Measurements from ENCODE around the gene KCNK4.

KCNK4 gene

DNA sequence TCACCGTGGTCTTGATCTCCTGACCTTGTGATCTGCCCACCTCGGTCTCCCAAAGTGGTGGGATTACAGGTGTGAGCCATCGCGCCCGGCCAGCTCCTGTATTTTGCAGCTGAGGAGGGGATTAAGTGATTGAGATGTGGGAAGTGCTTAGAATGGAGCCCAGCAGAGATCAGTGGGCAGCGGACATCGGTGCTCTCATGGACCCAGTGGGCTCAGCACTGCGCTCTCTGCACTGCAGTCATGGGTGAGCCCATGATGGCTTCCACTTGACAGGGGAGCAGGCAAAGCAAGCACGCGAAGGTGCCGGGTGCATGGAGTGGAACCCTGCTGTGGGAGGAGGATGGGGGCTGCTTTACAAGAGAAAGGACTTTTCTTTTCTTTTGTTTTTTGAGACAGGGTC lies 39.8 kb downstream of the KCNK4 start:
- H2BK5ac ChIP-seq (ENCODE audit: low read length): no peak overlapping the region
- no peak overlapping the region for H2BK120ac ChIP-seq (ENCODE audit: low read depth, low read length)
- peaks cover 2% of the 10 kb centered on the region for H3K4me1 ChIP-seq (ENCODE audit: control insufficient read depth, low read depth, low read length)
- H3K4me3 ChIP-seq (ENCODE audit: low read length): no peak overlapping the region
- H3K79me1 ChIP-seq (ENCODE audit: low read length): no peaks in the 10 kb centered on the region
- no peaks in the 10 kb centered on the region for H3K36me3 ChIP-seq (ENCODE audit: control insufficient read depth, insufficient read depth, low read length)
- H3K18ac ChIP-seq (ENCODE audit: low read length): no peak overlapping the region
- WGBS (ENCODE audit: extremely low coverage, insufficient coverage, low lambda C conversion rate): no CpG with 5 or more reads among the region's 11 CpGs
- H3K23ac ChIP-seq (ENCODE audit: low read length): no peak overlapping the region
- no peak overlapping the region for H3K27ac ChIP-seq (ENCODE audit: low read depth, low read length)
- DNase-seq: no peak
- no peak overlapping the region for H4K5ac ChIP-seq (ENCODE audit: low read length)
- no peak overlapping the region for H3K9ac ChIP-seq (ENCODE audit: low read length)
- no peak overlapping the region for H3K4me2 ChIP-seq (ENCODE audit: low read length)
- no peaks in the 10 kb centered on the region for H3K79me2 ChIP-seq (ENCODE audit: control insufficient read depth, insufficient read depth, low read length)
- H3K27me3 ChIP-seq (ENCODE audit: insufficient read depth, low read length, poor library complexity): no peaks in the 10 kb centered on the region
- no peak overlapping the region for H3K56ac ChIP-seq (ENCODE audit: low read length)
- no peak overlapping the region for H3K4ac ChIP-seq (ENCODE audit: low read depth, low read length)
- H2AK5ac ChIP-seq (ENCODE audit: low read length): no peak overlapping the region
- no peak overlapping the region for H4K8ac ChIP-seq (ENCODE audit: low read depth, low read length)
- no peak overlapping the region for H2BK15ac ChIP-seq (replicated peaks; ENCODE audit: low read depth)

DNA sequence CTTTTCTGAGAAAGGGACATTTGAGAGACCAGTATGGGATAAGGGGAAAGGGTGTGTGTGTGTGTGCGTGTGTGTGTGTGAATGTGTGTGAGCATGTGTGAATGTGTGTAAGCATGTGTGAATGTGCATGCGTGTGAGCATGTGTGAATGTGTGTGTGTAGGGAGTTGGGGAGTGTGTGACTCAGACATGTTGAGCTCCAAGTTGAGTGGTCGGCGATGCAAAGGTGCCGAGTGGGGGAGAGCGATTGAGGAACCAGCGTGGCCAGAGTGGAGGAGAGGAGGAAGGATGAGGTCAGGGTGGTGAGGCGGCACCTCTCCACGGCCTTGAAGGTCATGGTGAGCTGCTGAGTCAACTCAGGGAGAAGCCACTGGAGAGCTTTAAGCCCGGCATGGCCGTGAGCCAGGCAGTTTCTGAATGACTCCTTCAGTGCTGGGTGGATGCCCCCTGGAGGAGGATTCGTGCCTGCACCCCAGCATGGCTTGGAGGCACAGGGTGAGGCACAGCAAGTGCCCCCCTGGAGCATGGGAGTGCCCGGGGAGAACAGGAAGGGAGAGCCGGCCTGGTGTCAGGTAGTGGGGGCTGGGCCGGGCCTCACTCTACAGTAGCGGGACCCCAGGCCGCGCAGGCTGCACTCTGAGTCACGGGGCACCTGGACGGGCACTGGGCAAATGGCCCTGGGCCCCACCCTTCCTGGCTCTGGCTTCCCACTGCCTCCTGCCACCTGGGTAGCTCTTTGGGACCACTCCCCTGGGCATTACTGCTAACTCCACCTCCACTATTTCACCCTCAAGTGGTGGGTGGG lies 40.7 kb downstream of the KCNK4 start:
- Histone ChIP-seq H3K56ac (ENCODE audit: low read length) (peak overlapping the region; percentile 79), H3K4me1 (ENCODE audit: control insufficient read depth, low read depth, low read length) (peaks cover 2% of the 10 kb centered on the region), H3K4ac (ENCODE audit: low read depth, low read length) (no peak overlapping the region), H3K36me3 (ENCODE audit: control insufficient read depth, insufficient read depth, low read length) (no peaks in the 10 kb centered on the region), H2BK15ac (replicated peaks; ENCODE audit: low read depth) (no peak overlapping the region), H3K4me3 (ENCODE audit: low read length) (no peak overlapping the region), H3K27ac (ENCODE audit: low read depth, low read length) (no peak overlapping the region), H3K9ac (ENCODE audit: low read length) (no peak overlapping the region), H3K27me3 (ENCODE audit: insufficient read depth, low read length, poor library complexity) (no peaks in the 10 kb centered on the region), H2AK5ac (ENCODE audit: low read length) (peak overlapping the region; percentile 90), H2BK120ac (ENCODE audit: low read depth, low read length) (no peak overlapping the region), H3K79me1 (ENCODE audit: low read length) (no peaks in the 10 kb centered on the region), H2BK5ac (ENCODE audit: low read length) (no peak overlapping the region), H3K18ac (ENCODE audit: low read length) (no peak overlapping the region), H3K4me2 (ENCODE audit: low read length) (no peak overlapping the region), H4K8ac (ENCODE audit: low read depth, low read length) (no peak overlapping the region), H3K23ac (ENCODE audit: low read length) (peak overlapping the region; percentile 66), H4K5ac (ENCODE audit: low read length) (no peak overlapping the region), H3K79me2 (ENCODE audit: control insufficient read depth, insufficient read depth, low read length) (no peaks in the 10 kb centered on the region)
- 100% methylated on average over 1 of the region's 20 CpGs for WGBS (ENCODE audit: extremely low coverage, insufficient coverage, low lambda C conversion rate)
- peak; percentile 71 for DNase-seq

DNA sequence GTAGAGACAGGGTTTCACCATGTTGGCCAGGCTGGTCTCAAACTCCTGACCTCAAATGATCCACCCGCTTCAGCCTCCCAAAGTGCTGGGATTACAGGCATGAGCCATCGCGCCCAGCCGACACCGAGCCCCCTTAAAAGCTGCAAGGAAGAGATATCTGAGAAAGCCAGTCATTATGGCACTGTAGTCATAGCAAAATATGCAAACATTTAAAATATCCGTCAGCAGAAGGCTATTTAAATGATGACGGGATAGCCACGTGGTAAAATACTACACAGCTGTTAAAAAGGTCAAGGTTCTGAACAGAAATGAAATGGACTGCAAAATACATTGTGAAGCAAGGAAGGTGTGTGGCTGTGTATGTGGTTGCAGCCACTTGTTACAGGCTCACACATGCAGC lies 42.5 kb downstream of the KCNK4 start:
- Histone ChIP-seq H4K8ac (ENCODE audit: low read depth, low read length) (no peak overlapping the region), H2AK5ac (ENCODE audit: low read length) (no peak overlapping the region), H3K18ac (ENCODE audit: low read length) (no peak overlapping the region), H3K27ac (ENCODE audit: low read depth, low read length) (no peak overlapping the region), H3K79me2 (ENCODE audit: control insufficient read depth, insufficient read depth, low read length) (no peaks in the 10 kb centered on the region), H3K36me3 (ENCODE audit: control insufficient read depth, insufficient read depth, low read length) (no peaks in the 10 kb centered on the region), H2BK15ac (replicated peaks; ENCODE audit: low read depth) (no peak overlapping the region), H3K4me1 (ENCODE audit: control insufficient read depth, low read depth, low read length) (peaks cover 2% of the 10 kb centered on the region), H2BK5ac (ENCODE audit: low read length) (no peak overlapping the region), H3K4me2 (ENCODE audit: low read length) (no peak overlapping the region), H3K23ac (ENCODE audit: low read length) (no peak overlapping the region), H3K4ac (ENCODE audit: low read depth, low read length) (no peak overlapping the region), H3K79me1 (ENCODE audit: low read length) (no peaks in the 10 kb centered on the region), H3K56ac (ENCODE audit: low read length) (no peak overlapping the region), H3K9ac (ENCODE audit: low read length) (no peak overlapping the region), H2BK120ac (ENCODE audit: low read depth, low read length) (no peak overlapping the region), H3K27me3 (ENCODE audit: insufficient read depth, low read length, poor library complexity) (no peaks in the 10 kb centered on the region), H3K4me3 (ENCODE audit: low read length) (no peak overlapping the region), H4K5ac (ENCODE audit: low read length) (no peak overlapping the region)
- DNase-seq: no peak
- WGBS (ENCODE audit: extremely low coverage, insufficient coverage, low lambda C conversion rate): no CpG with 5 or more reads among the region's 8 CpGs

DNA sequence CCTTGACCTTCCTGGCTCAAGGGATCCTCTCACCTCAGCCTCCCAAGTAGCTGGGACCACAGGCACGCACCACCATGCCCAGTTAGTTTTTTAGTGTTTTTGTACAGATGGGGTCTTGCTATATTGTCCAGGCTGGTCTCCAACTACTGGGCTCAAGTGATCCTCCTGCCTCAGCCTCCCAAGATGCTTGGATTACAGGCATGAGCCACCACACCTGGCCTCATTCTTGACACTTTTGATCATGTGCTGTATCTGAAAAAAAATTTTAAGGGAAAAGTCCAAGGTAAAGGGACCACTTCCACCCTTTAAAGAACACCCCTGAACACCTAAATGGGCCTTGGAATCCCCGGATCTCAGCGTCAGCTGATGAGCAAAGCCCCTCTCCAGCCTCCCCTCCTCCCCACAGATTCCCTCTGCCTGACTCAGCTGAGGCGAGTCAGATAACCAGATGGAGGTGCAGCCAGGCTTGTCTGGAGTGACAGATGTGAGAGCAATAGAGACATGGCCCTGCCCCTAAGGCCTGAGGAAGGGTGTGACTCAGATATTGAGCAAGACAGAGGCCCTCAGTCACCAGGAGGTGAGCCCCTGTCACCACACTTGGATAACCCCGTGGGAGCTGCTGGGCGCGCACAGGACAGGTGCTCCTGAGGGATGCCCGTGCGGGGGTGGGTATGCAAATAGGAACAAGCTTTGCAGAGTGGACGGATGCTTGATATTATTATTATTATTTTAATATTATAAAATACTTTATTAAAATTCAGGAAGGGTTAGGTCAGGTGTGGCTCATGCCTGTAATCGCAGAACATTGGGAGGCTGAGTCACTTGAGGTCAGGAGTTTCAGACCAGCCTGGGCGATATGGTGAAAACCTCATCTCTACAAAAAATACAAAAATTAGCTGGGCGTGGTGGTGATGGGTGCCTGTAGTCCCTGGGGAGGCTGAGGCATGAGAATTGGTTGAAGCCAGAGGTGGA lies 43.9 kb downstream of the KCNK4 start:
- Histone ChIP-seq H3K79me1 (ENCODE audit: low read length) (no peaks in the 10 kb centered on the region), H2BK5ac (ENCODE audit: low read length) (no peak overlapping the region), H4K8ac (ENCODE audit: low read depth, low read length) (no peak overlapping the region), H3K56ac (ENCODE audit: low read length) (no peak overlapping the region), H3K4me1 (ENCODE audit: control insufficient read depth, low read depth, low read length) (peaks cover 2% of the 10 kb centered on the region), H3K4me3 (ENCODE audit: low read length) (no peak overlapping the region), H3K36me3 (ENCODE audit: control insufficient read depth, insufficient read depth, low read length) (no peaks in the 10 kb centered on the region), H3K79me2 (ENCODE audit: control insufficient read depth, insufficient read depth, low read length) (no peaks in the 10 kb centered on the region), H2AK5ac (ENCODE audit: low read length) (no peak overlapping the region), H2BK15ac (replicated peaks; ENCODE audit: low read depth) (no peak overlapping the region), H3K23ac (ENCODE audit: low read length) (no peak overlapping the region), H3K27me3 (ENCODE audit: insufficient read depth, low read length, poor library complexity) (no peaks in the 10 kb centered on the region), H3K18ac (ENCODE audit: low read length) (no peak overlapping the region), H3K4ac (ENCODE audit: low read depth, low read length) (no peak overlapping the region), H3K4me2 (ENCODE audit: low read length) (no peak overlapping the region), H3K27ac (ENCODE audit: low read depth, low read length) (no peak overlapping the region), H2BK120ac (ENCODE audit: low read depth, low read length) (no peak overlapping the region), H4K5ac (ENCODE audit: low read length) (no peak overlapping the region), H3K9ac (ENCODE audit: low read length) (no peak overlapping the region)
- peak; percentile 97 for DNase-seq
- no CpG with 5 or more reads among the region's 13 CpGs for WGBS (ENCODE audit: extremely low coverage, insufficient coverage, low lambda C conversion rate)

DNA sequence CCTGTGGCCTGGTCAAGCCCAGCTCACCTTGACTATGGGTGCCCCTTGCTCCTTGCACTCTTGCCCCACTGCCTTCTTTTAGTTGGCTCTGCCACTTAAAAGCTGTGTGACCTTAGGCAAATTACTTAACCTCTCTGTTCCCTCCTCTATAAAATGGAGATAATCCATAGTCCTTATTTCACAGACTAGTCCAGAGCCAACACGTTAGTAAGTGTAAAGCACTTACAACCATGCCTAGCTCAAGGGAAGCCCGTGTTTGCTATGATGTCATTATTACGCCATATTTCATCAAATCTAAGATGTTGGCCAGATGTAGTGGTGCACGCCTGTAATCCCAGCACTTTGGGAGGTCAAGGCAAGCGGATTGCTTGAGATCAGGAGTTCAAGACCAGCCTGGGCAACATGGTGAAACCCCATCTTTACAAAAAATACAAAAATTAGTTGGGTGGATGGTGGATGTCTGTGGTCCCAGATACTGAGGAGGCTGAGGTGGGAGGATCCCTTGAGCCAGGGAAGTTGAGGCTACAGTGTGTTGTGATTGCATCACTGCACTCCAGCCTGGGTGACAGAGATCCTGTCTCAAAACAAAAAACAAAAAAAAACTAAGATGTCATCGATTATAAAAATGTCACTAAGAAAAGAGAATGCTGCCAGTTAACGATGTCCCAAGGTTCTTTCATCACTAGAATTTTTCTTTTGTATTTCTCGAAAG lies 46.6 kb downstream of the KCNK4 start:
- Histone ChIP-seq H4K8ac (ENCODE audit: low read depth, low read length) (no peak overlapping the region), H3K23ac (ENCODE audit: low read length) (no peak overlapping the region), H3K36me3 (ENCODE audit: control insufficient read depth, insufficient read depth, low read length) (no peaks in the 10 kb centered on the region), H2AK5ac (ENCODE audit: low read length) (no peak overlapping the region), H3K79me1 (ENCODE audit: low read length) (no peaks in the 10 kb centered on the region), H2BK15ac (replicated peaks; ENCODE audit: low read depth) (no peak overlapping the region), H3K56ac (ENCODE audit: low read length) (no peak overlapping the region), H4K5ac (ENCODE audit: low read length) (no peak overlapping the region), H3K9ac (ENCODE audit: low read length) (no peak overlapping the region), H3K4me1 (ENCODE audit: control insufficient read depth, low read depth, low read length) (peaks cover 5% of the 10 kb centered on the region), H2BK120ac (ENCODE audit: low read depth, low read length) (no peak overlapping the region), H3K79me2 (ENCODE audit: control insufficient read depth, insufficient read depth, low read length) (no peaks in the 10 kb centered on the region), H2BK5ac (ENCODE audit: low read length) (no peak overlapping the region), H3K27ac (ENCODE audit: low read depth, low read length) (no peak overlapping the region), H3K27me3 (ENCODE audit: insufficient read depth, low read length, poor library complexity) (no peaks in the 10 kb centered on the region), H3K4me3 (ENCODE audit: low read length) (no peak overlapping the region), H3K18ac (ENCODE audit: low read length) (no peak overlapping the region), H3K4me2 (ENCODE audit: low read length) (no peak overlapping the region), H3K4ac (ENCODE audit: low read depth, low read length) (no peak overlapping the region)
- WGBS (ENCODE audit: extremely low coverage, insufficient coverage, low lambda C conversion rate): no CpG with 5 or more reads among the region's 8 CpGs
- no peak for DNase-seq

All from mesendoderm (in vitro differentiated cells).